ENCODE results near the gene NR4A3.

Gene NR4A3

GRCh38 chr9:99889120-99889519 lies 67.4 kb downstream of the NR4A3 start:
- H3K27me3 ChIP-seq (ENCODE audit: control insufficient read depth in 1 of 2, insufficient read depth in 2 of 2, low read length in 2 of 2): no peaks in the 10 kb centered on the region
- no peaks in the 10 kb centered on the region for H3K4me1 ChIP-seq (ENCODE audit: insufficient read depth, low read length)
- no peaks in the 10 kb centered on the region for H3K36me3 ChIP-seq (ENCODE audit: insufficient read depth, low read length)
- H3K4me3 ChIP-seq (ENCODE audit: low read depth in 1 of 2, low read length in 2 of 2): no peak overlapping the region
- no peak overlapping the region for H3K9ac ChIP-seq (ENCODE audit: low read length)
- no peaks in the 10 kb centered on the region for H3K9me3 ChIP-seq (ENCODE audit: low read length)
- no peak overlapping the region for H3K27ac ChIP-seq (ENCODE audit: low read depth, low read length)

- H3K9me3 ChIP-seq (ENCODE audit: low read length): no peaks in the 10 kb centered on the region
- no peaks in the 10 kb centered on the region for H3K4me1 ChIP-seq (ENCODE audit: insufficient read depth, low read length)
- H3K27me3 ChIP-seq (ENCODE audit: control insufficient read depth in 1 of 2, insufficient read depth in 2 of 2, low read length in 2 of 2): no peaks in the 10 kb centered on the region
- no peak overlapping the region for H3K9ac ChIP-seq (ENCODE audit: low read length)
- H3K4me3 ChIP-seq (ENCODE audit: low read depth in 1 of 2, low read length in 2 of 2): no peak overlapping the region
- H3K27ac ChIP-seq (ENCODE audit: low read depth, low read length): no peak overlapping the region
- no peaks in the 10 kb centered on the region for H3K36me3 ChIP-seq (ENCODE audit: insufficient read depth, low read length)
Observed at GRCh38 chr9:99894826-99895225, 73.1 kb downstream of the NR4A3 start.

GRCh38 chr9:99895510-99895909 lies 73.8 kb downstream of the NR4A3 start:
- no peak overlapping the region for H3K4me3 ChIP-seq (ENCODE audit: low read depth in 1 of 2, low read length in 2 of 2)
- H3K36me3 ChIP-seq (ENCODE audit: insufficient read depth, low read length): no peaks in the 10 kb centered on the region
- no peaks in the 10 kb centered on the region for H3K4me1 ChIP-seq (ENCODE audit: insufficient read depth, low read length)

GRCh38 chr9:99896119-99896518 lies 74.4 kb downstream of the NR4A3 start:
- no peaks in the 10 kb centered on the region for H3K27me3 ChIP-seq (ENCODE audit: control insufficient read depth in 1 of 2, insufficient read depth in 2 of 2, low read length in 2 of 2)
- no peaks in the 10 kb centered on the region for H3K4me1 ChIP-seq (ENCODE audit: insufficient read depth, low read length)
- no peak overlapping the region for H3K9ac ChIP-seq (ENCODE audit: low read length)
- no peak overlapping the region for H3K4me3 ChIP-seq (ENCODE audit: low read depth in 1 of 2, low read length in 2 of 2)
- no peaks in the 10 kb centered on the region for H3K9me3 ChIP-seq (ENCODE audit: low read length)
- H3K27ac ChIP-seq (ENCODE audit: low read depth, low read length): no peak overlapping the region
- H3K36me3 ChIP-seq (ENCODE audit: insufficient read depth, low read length): no peaks in the 10 kb centered on the region

More at GRCh38 chr9:99895510-99895909, 73.8 kb downstream of the NR4A3 start:
- Histone ChIP-seq H3K27me3 (ENCODE audit: control insufficient read depth in 1 of 2, insufficient read depth in 2 of 2, low read length in 2 of 2) (no peaks in the 10 kb centered on the region), H3K27ac (ENCODE audit: low read depth, low read length) (no peak overlapping the region), H3K9me3 (ENCODE audit: low read length) (no peaks in the 10 kb centered on the region), H3K9ac (ENCODE audit: low read length) (no peak overlapping the region)

- Histone ChIP-seq H3K36me3 (ENCODE audit: insufficient read depth, low read length) (no peaks in the 10 kb centered on the region), H3K9me3 (ENCODE audit: low read length) (no peaks in the 10 kb centered on the region), H3K4me3 (ENCODE audit: low read depth in 1 of 2, low read length in 2 of 2) (no peak overlapping the region), H3K4me1 (ENCODE audit: insufficient read depth, low read length) (peaks cover 8% of the 10 kb centered on the region), H3K27ac (ENCODE audit: low read depth, low read length) (no peak overlapping the region), H3K9ac (ENCODE audit: low read length) (no peak overlapping the region), H3K27me3 (ENCODE audit: control insufficient read depth in 1 of 2, insufficient read depth in 2 of 2, low read length in 2 of 2) (no peaks in the 10 kb centered on the region)
Observed at GRCh38 chr9:99903393-99903792, 81.7 kb downstream of the NR4A3 start.

- peaks cover 8% of the 10 kb centered on the region for H3K4me1 ChIP-seq (ENCODE audit: insufficient read depth, low read length)
- H3K4me3 ChIP-seq (ENCODE audit: low read depth in 1 of 2, low read length in 2 of 2): peak overlapping the region; percentile 85 to 91
- no peaks in the 10 kb centered on the region for H3K9me3 ChIP-seq (ENCODE audit: low read length)
- no peak overlapping the region for H3K27ac ChIP-seq (ENCODE audit: low read depth, low read length)
- H3K27me3 ChIP-seq (ENCODE audit: control insufficient read depth in 1 of 2, insufficient read depth in 2 of 2, low read length in 2 of 2): no peaks in the 10 kb centered on the region
- H3K36me3 ChIP-seq (ENCODE audit: insufficient read depth, low read length): no peaks in the 10 kb centered on the region
- H3K9ac ChIP-seq (ENCODE audit: low read length): peak overlapping the region; percentile 55
Observed at GRCh38 chr9:99905833-99906402, 84.2 kb downstream of the NR4A3 start.

- peaks cover 8% of the 10 kb centered on the region for H3K4me1 ChIP-seq (ENCODE audit: insufficient read depth, low read length)
- no peaks in the 10 kb centered on the region for H3K27me3 ChIP-seq (ENCODE audit: control insufficient read depth in 1 of 2, insufficient read depth in 2 of 2, low read length in 2 of 2)
- H3K9ac ChIP-seq (ENCODE audit: low read length): peak within 1 kb of the TSS; percentile 82
- H3K9me3 ChIP-seq (ENCODE audit: low read length): no peaks in the 10 kb centered on the region
- peak within 1 kb of the TSS; percentile 85 to 91 for H3K4me3 ChIP-seq (ENCODE audit: low read depth in 1 of 2, low read length in 2 of 2)
- H3K36me3 ChIP-seq (ENCODE audit: insufficient read depth, low read length): peaks cover 2% of the 10 kb centered on the region
- peak within 1 kb of the TSS; percentile 99 for H3K27ac ChIP-seq (ENCODE audit: low read depth, low read length)
Observed at GRCh38 chr9:99906403-99907207, 84.9 kb downstream of the NR4A3 start, which contains the start of gene STX17. STX17 (plus strand) TSS chr9:99906654; CDS start chr9:99915240, 8,586 bp downstream.

GRCh38 chr9:99907208-99907532 lies 85.5 kb downstream of the NR4A3 start:
- Histone ChIP-seq H3K36me3 (ENCODE audit: insufficient read depth, low read length) (peaks cover 5% of the 10 kb centered on the region), H3K4me3 (ENCODE audit: low read depth in 1 of 2, low read length in 2 of 2) (peak overlapping the region; percentile 85 to 91), H3K9ac (ENCODE audit: low read length) (peak overlapping the region; percentile 82), H3K27ac (ENCODE audit: low read depth, low read length) (peak overlapping the region; percentile 99), H3K4me1 (ENCODE audit: insufficient read depth, low read length) (peaks cover 8% of the 10 kb centered on the region), H3K27me3 (ENCODE audit: control insufficient read depth in 1 of 2, insufficient read depth in 2 of 2, low read length in 2 of 2) (no peaks in the 10 kb centered on the region), H3K9me3 (ENCODE audit: low read length) (no peaks in the 10 kb centered on the region)

- no peaks in the 10 kb centered on the region for H3K9me3 ChIP-seq (ENCODE audit: low read length)
- H3K9ac ChIP-seq (ENCODE audit: low read length): no peak overlapping the region
- peaks cover 14% of the 10 kb centered on the region for H3K36me3 ChIP-seq (ENCODE audit: insufficient read depth, low read length)
- no peak overlapping the region for H3K4me3 ChIP-seq (ENCODE audit: low read depth in 1 of 2, low read length in 2 of 2)
- no peak overlapping the region for H3K27ac ChIP-seq (ENCODE audit: low read depth, low read length)
- peaks cover 8% of the 10 kb centered on the region for H3K4me1 ChIP-seq (ENCODE audit: insufficient read depth, low read length)
- H3K27me3 ChIP-seq (ENCODE audit: control insufficient read depth in 1 of 2, insufficient read depth in 2 of 2, low read length in 2 of 2): no peaks in the 10 kb centered on the region
Observed at GRCh38 chr9:99911600-99911999, 89.9 kb downstream of the NR4A3 start.

Data from muscle layer of colon (tissue), 2 donors.